Measurements from ENCODE around the gene SLX4. TPM values are rescaled to one million over a fixed set of nuclear protein-coding genes. Genes with fewer than 3 reads are reported as not detected.

SLX4 gene
- total and polyA plus RNA-seq, 4 donors: 0.50 to 5.0 (median 4.5) TPM

- Histone ChIP-seq H3K4me1 (ENCODE audit: control insufficient read depth in 1 of 2, insufficient read depth in 2 of 2, low read length in 2 of 2) (no peaks in the 10 kb centered on the region), H3K36me3 (ENCODE audit: control insufficient read depth in 1 of 2, insufficient read depth in 2 of 2, low read length in 1 of 2) (no peaks in the 10 kb centered on the region), H3K27me3 (ENCODE audit: control insufficient read depth in 1 of 2, insufficient read depth in 2 of 2, low read length in 1 of 2) (no peaks in the 10 kb centered on the region), H3K9me3 (ENCODE audit: control insufficient read depth, low read length) (no peaks in the 10 kb centered on the region), H3K4me3 (ENCODE audit: low read length in 2 of 2) (no peak overlapping the region), H3K27ac (ENCODE audit: low read depth in 1 of 2, low read length in 2 of 2) (no peak overlapping the region)
- intact Hi-C loops (cut with DNase I): no loop called here
- ATAC-seq (ENCODE audit: low FRiP score): no peak
- no peak for DNase-seq
- WGBS, 2 donors: 75 to 76% methylated on average over 2 of the region's 2 CpGs
These were observed 3.8 kb downstream of the SLX4 start for GRCh38 chr16:3607634-3608033.

- Histone ChIP-seq H3K27me3 (ENCODE audit: control insufficient read depth in 1 of 2, insufficient read depth in 2 of 2, low read length in 1 of 2) (no peaks in the 10 kb centered on the region), H3K9me3 (ENCODE audit: control insufficient read depth, low read length) (no peaks in the 10 kb centered on the region), H3K4me1 (ENCODE audit: control insufficient read depth in 1 of 2, insufficient read depth in 2 of 2, low read length in 2 of 2) (no peaks in the 10 kb centered on the region), H3K36me3 (ENCODE audit: control insufficient read depth in 1 of 2, insufficient read depth in 2 of 2, low read length in 1 of 2) (no peaks in the 10 kb centered on the region), H3K27ac (ENCODE audit: low read depth in 1 of 2, low read length in 2 of 2) (no peak overlapping the region), H3K4me3 (ENCODE audit: low read length in 2 of 2) (no peak overlapping the region)
- WGBS, 2 donors: 84 to 91% methylated on average over 7 of the region's 7 CpGs
- intact Hi-C loops (cut with DNase I): no loop called here
- no peak for ATAC-seq (ENCODE audit: low FRiP score)
- DNase-seq: no peak
These were observed 4.2 kb downstream of the SLX4 start for GRCh38 chr16:3607161-3607560.

GRCh38 chr16:3606441-3606840 lies 5.0 kb downstream of the SLX4 start:
- H3K27me3 ChIP-seq (ENCODE audit: control insufficient read depth in 1 of 2, insufficient read depth in 2 of 2, low read length in 1 of 2): no peaks in the 10 kb centered on the region
- intact Hi-C loops (cut with DNase I): no loop called here
- H3K4me1 ChIP-seq (ENCODE audit: control insufficient read depth in 1 of 2, insufficient read depth in 2 of 2, low read length in 2 of 2): no peaks in the 10 kb centered on the region
- 80 to 84% methylated on average over 11 of the region's 11 CpGs for WGBS, 2 donors
- ATAC-seq (ENCODE audit: low FRiP score): no peak
- no peak for DNase-seq
- H3K4me3 ChIP-seq (ENCODE audit: low read length in 2 of 2): no peak overlapping the region
- no peak overlapping the region for H3K27ac ChIP-seq (ENCODE audit: low read depth in 1 of 2, low read length in 2 of 2)
- no peaks in the 10 kb centered on the region for H3K36me3 ChIP-seq (ENCODE audit: control insufficient read depth in 1 of 2, insufficient read depth in 2 of 2, low read length in 1 of 2)
- H3K9me3 ChIP-seq (ENCODE audit: control insufficient read depth, low read length): no peaks in the 10 kb centered on the region

GRCh38 chr16:3602320-3602653 lies 9.1 kb downstream of the SLX4 start:
- WGBS, 2 donors: 93 to 94% methylated on average over 7 of the region's 7 CpGs
- no peaks in the 10 kb centered on the region for H3K27me3 ChIP-seq (ENCODE audit: control insufficient read depth in 1 of 2, insufficient read depth in 2 of 2, low read length in 1 of 2)
- H3K9me3 ChIP-seq (ENCODE audit: control insufficient read depth, low read length): no peaks in the 10 kb centered on the region
- intact Hi-C loops (cut with DNase I): no loop called here
- H3K4me1 ChIP-seq (ENCODE audit: control insufficient read depth in 1 of 2, insufficient read depth in 2 of 2, low read length in 2 of 2): no peaks in the 10 kb centered on the region
- H3K27ac ChIP-seq (ENCODE audit: low read depth in 1 of 2, low read length in 2 of 2): no peak overlapping the region
- no peaks in the 10 kb centered on the region for H3K36me3 ChIP-seq (ENCODE audit: control insufficient read depth in 1 of 2, insufficient read depth in 2 of 2, low read length in 1 of 2)
- ATAC-seq (ENCODE audit: low FRiP score) (no peak), DNase-seq (no peak)
- H3K4me3 ChIP-seq (ENCODE audit: low read length in 2 of 2): no peak overlapping the region

GRCh38 chr16:3601614-3602319 lies 9.6 kb downstream of the SLX4 start:
- H3K4me1 ChIP-seq (ENCODE audit: control insufficient read depth in 1 of 2, insufficient read depth in 2 of 2, low read length in 2 of 2): no peaks in the 10 kb centered on the region
- ATAC-seq (ENCODE audit: low FRiP score) (no peak), DNase-seq (peak in 1 of 2 donors; percentile 51)
- no peak overlapping the region for H3K4me3 ChIP-seq (ENCODE audit: low read length in 2 of 2)
- H3K27ac ChIP-seq (ENCODE audit: low read depth in 1 of 2, low read length in 2 of 2): no peak overlapping the region
- intact Hi-C loops (cut with DNase I): no loop called here
- no peaks in the 10 kb centered on the region for H3K27me3 ChIP-seq (ENCODE audit: control insufficient read depth in 1 of 2, insufficient read depth in 2 of 2, low read length in 1 of 2)
- H3K36me3 ChIP-seq (ENCODE audit: control insufficient read depth in 1 of 2, insufficient read depth in 2 of 2, low read length in 1 of 2): no peaks in the 10 kb centered on the region
- WGBS, 2 donors: 90 to 92% methylated on average over 13 of the region's 13 CpGs
- H3K9me3 ChIP-seq (ENCODE audit: control insufficient read depth, low read length): no peaks in the 10 kb centered on the region

GRCh38 chr16:3599922-3600321 lies 11.5 kb downstream of the SLX4 start:
- DNase-seq (peak in 1 of 2 donors; percentile 43), ATAC-seq (ENCODE audit: low FRiP score) (no peak)
- Histone ChIP-seq H3K4me1 (ENCODE audit: control insufficient read depth in 1 of 2, insufficient read depth in 2 of 2, low read length in 2 of 2) (no peaks in the 10 kb centered on the region), H3K36me3 (ENCODE audit: control insufficient read depth in 1 of 2, insufficient read depth in 2 of 2, low read length in 1 of 2) (no peaks in the 10 kb centered on the region), H3K4me3 (ENCODE audit: low read length in 2 of 2) (no peak overlapping the region), H3K27me3 (ENCODE audit: control insufficient read depth in 1 of 2, insufficient read depth in 2 of 2, low read length in 1 of 2) (no peaks in the 10 kb centered on the region), H3K9me3 (ENCODE audit: control insufficient read depth, low read length) (no peaks in the 10 kb centered on the region), H3K27ac (ENCODE audit: low read depth in 1 of 2, low read length in 2 of 2) (no peak overlapping the region)
- WGBS, 2 donors: 98 to 99% methylated on average over 4 of the region's 4 CpGs
- intact Hi-C loops (cut with DNase I): no loop called here

GRCh38 chr16:3599121-3599520 lies 12.3 kb downstream of the SLX4 start:
- Histone ChIP-seq H3K27ac (ENCODE audit: low read depth in 1 of 2, low read length in 2 of 2) (no peak overlapping the region), H3K36me3 (ENCODE audit: control insufficient read depth in 1 of 2, insufficient read depth in 2 of 2, low read length in 1 of 2) (no peaks in the 10 kb centered on the region), H3K27me3 (ENCODE audit: control insufficient read depth in 1 of 2, insufficient read depth in 2 of 2, low read length in 1 of 2) (no peaks in the 10 kb centered on the region), H3K4me3 (ENCODE audit: low read length in 2 of 2) (no peak overlapping the region), H3K4me1 (ENCODE audit: control insufficient read depth in 1 of 2, insufficient read depth in 2 of 2, low read length in 2 of 2) (no peaks in the 10 kb centered on the region), H3K9me3 (ENCODE audit: control insufficient read depth, low read length) (no peaks in the 10 kb centered on the region)
- ATAC-seq (ENCODE audit: low FRiP score) (no peak), DNase-seq (peak in 1 of 2 donors; percentile 51)
- WGBS, 2 donors: 92 to 93% methylated on average over 8 of the region's 8 CpGs
- intact Hi-C loops (cut with DNase I): no loop called here

GRCh38 chr16:3598236-3598635 lies 13.2 kb downstream of the SLX4 start:
- Histone ChIP-seq H3K36me3 (ENCODE audit: control insufficient read depth in 1 of 2, insufficient read depth in 2 of 2, low read length in 1 of 2) (no peaks in the 10 kb centered on the region), H3K4me1 (ENCODE audit: control insufficient read depth in 1 of 2, insufficient read depth in 2 of 2, low read length in 2 of 2) (no peaks in the 10 kb centered on the region), H3K27me3 (ENCODE audit: control insufficient read depth in 1 of 2, insufficient read depth in 2 of 2, low read length in 1 of 2) (no peaks in the 10 kb centered on the region), H3K27ac (ENCODE audit: low read depth in 1 of 2, low read length in 2 of 2) (no peak overlapping the region), H3K4me3 (ENCODE audit: low read length in 2 of 2) (no peak overlapping the region), H3K9me3 (ENCODE audit: control insufficient read depth, low read length) (no peaks in the 10 kb centered on the region)
- 94 to 97% methylated on average over 12 of the region's 12 CpGs for WGBS, 2 donors
- ATAC-seq (ENCODE audit: low FRiP score) (no peak), DNase-seq (peak in 1 of 2 donors; percentile 54)
- intact Hi-C loops (cut with DNase I): no loop called here

GRCh38 chr16:3597676-3598075 lies 13.7 kb downstream of the SLX4 start:
- DNase-seq (peak in 1 of 2 donors; percentile 41), ATAC-seq (ENCODE audit: low FRiP score) (no peak)
- Histone ChIP-seq H3K9me3 (ENCODE audit: control insufficient read depth, low read length) (no peaks in the 10 kb centered on the region), H3K4me3 (ENCODE audit: low read length in 2 of 2) (no peak overlapping the region), H3K4me1 (ENCODE audit: control insufficient read depth in 1 of 2, insufficient read depth in 2 of 2, low read length in 2 of 2) (no peaks in the 10 kb centered on the region), H3K36me3 (ENCODE audit: control insufficient read depth in 1 of 2, insufficient read depth in 2 of 2, low read length in 1 of 2) (no peaks in the 10 kb centered on the region), H3K27me3 (ENCODE audit: control insufficient read depth in 1 of 2, insufficient read depth in 2 of 2, low read length in 1 of 2) (no peaks in the 10 kb centered on the region), H3K27ac (ENCODE audit: low read depth in 1 of 2, low read length in 2 of 2) (no peak overlapping the region)
- WGBS, 2 donors: 95% methylated on average over 17 of the region's 17 CpGs
- intact Hi-C loops (cut with DNase I): no loop called here

Data from aorta (tissue), 5 donors.